H1 (cell line): ENCODE measurements around the gene CNBP. TPM values are rescaled to one million over a fixed set of nuclear protein-coding genes. Genes with fewer than 3 reads are reported as not detected.

Source experiments
- HDAC2 ChIP-seq, 2 experiments: fragments of 300-600 bp in 1 of 2; sonication (generic) in 1 of 2; IDR thresholded peaks; 2 replicates each; pipeline ENCODE4 v1.6.1; 2011 to 2012; ENCODE audit warnings: low read depth in 2 of 2, low read length in 2 of 2, mild to moderate bottlenecking in 2 of 2, moderate library complexity in 2 of 2, borderline replicate concordance in 1 of 2, inconsistent platforms in 1 of 2
- HDAC6 ChIP-seq: IDR thresholded peaks from one replicate; pipeline ENCODE4 v1.7.1; 2012; ENCODE audit warnings: low read depth, mild to moderate bottlenecking, inconsistent platforms, low read length, moderate library complexity
- JUN ChIP-seq: IDR thresholded peaks from 2 replicates; pipeline ENCODE4 v1.6.1; 2011; ENCODE audit warnings: low read depth, mild to moderate bottlenecking, improper control_type of control experiment, low read length
- RFX5 ChIP-seq: IDR thresholded peaks from 2 replicates; pipeline ENCODE4 v1.6.1; 2011; ENCODE audit warnings: low read depth, low read length, improper control_type of control experiment, borderline replicate concordance
- RNF2 ChIP-seq: fragments of 200-900, 300-1000 bp; sonication (generic); IDR thresholded peaks from 2 replicates; pipeline ENCODE4 v1.7.1; 2016; ENCODE audit warnings: borderline replicate concordance, low read depth, mild to moderate bottlenecking, antibody characterized with exemption, low read length; ENCODE audit not compliant: poor library complexity, severe bottlenecking; ENCODE audit errors: missing control alignments
- RXRA ChIP-seq: IDR thresholded peaks from 2 replicates; pipeline ENCODE4 v1.6.1; 2011; ENCODE audit warnings: low read depth, mild to moderate bottlenecking, low read length, moderate library complexity; ENCODE audit not compliant: insufficient read depth
- polyA plus RNA-seq, 7 experiments: library from polyadenylated mRNA; depleted of rRNA in 3 of 7; stranded (reverse) in 5 of 7; unstranded in 2 of 7; fragments of >200 nt in 5 of 7; fragments of 200-250 nt in 2 of 7; gene quantifications; 1 replicate in 5 of 7; 2 replicates in 1 of 7; 4 replicates in 1 of 7; pipeline versions ENCODE4 v1.2.1 to v1.2.3, GENCODE V29; 2011 to 2013; ENCODE audit warnings: missing spikeins in 2 of 7, mixed read lengths in 2 of 7
- total RNA-seq: library from RNA; stranded (reverse); fragmentation: NEBNext Ultra II Directional; extraction: Animal tissue kit (Norgen Biotek cat#: 25700); gene quantifications from 2 replicates; pipeline ENCODE4 v1.2.1, GENCODE V29; 2021
- TF ChIP-seq, protein P1 (sequence below): IDR thresholded peaks from 2 replicates; pipeline ENCODE4 v1.6.1; 2012; ENCODE audit warnings: inconsistent platforms

Gene CNBP
- total and polyA plus RNA-seq, 2 of the 8 experiments (the other 6 are each of a cell fraction or from before 2014, with no cell fraction given), result 315 to 371 TPM

DNA sequence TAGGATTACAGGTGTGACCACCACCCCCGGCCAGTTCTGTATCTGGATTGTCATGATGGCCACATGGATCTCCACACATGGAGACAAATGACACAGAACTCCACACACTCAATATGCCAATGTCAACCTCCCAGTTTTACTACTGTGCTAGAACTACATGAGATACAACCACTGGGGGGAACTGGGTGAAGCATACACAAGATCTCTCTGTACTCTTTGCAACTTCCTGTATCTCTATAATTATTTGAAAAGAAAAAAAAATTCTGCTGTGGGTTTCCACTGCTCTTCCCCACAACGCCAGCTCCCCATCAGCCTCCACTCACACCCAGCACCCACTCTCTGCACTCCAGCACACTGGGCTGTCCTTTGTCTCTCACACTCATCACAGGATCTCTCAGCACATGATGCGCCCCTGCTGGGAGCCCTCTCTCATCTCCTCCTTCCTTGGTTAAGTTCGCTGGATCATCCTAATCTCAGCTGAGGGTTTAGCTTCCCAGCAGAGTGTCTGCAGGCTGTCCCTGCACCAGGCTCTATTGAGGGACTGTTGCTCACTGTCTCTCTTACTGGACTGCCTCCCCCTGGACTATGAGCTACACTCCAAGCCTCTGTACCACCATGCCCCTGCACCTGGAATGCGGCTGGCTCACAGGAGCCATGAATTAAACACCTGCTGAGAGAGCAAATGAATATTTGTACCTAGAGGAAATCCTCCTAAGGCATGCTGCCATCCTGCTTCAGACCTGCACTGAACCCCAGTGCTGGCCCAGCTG is 51.4 kb downstream of the CNBP start (continued):
- TF ChIP-seq, protein P1, sequence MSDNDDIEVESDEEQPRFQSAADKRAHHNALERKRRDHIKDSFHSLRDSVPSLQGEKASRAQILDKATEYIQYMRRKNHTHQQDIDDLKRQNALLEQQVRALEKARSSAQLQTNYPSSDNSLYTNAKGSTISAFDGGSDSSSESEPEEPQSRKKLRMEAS, result no peak
- TF ChIP-seq RFX5 (no peak), RNF2 (no peak), HDAC2 (IDR thresholded peaks at IDR 0.05; ENCODE audit: borderline replicate concordance in 1 of 2, low read depth in 2 of 2, low read length in 2 of 2) (no peak), JUN (no peak), HDAC6 (no peak), RXRA (no peak)
